Effector CD8-positive, alpha-beta T cell (primary cell): ENCODE data around the gene STRN4.

ENCODE experiments used
- DNase-seq: peaks from one replicate; lab custom pipeline; 2025; lab: John Stamatoyannopoulos, UW

Gene STRN4

GRCh38 chr19:46725036-46725820 lies 21.0 kb downstream of the STRN4 start:
- DNase-seq, result no peak

- no peak for DNase-seq
Measured at GRCh38 chr19:46724468-46724867, 21.8 kb downstream of the STRN4 start.

- DNase-seq, result no peak
Measured at GRCh38 chr19:46723471-46723870, 22.8 kb downstream of the STRN4 start.

GRCh38 chr19:46723023-46723461 lies 23.2 kb downstream of the STRN4 start:
- DNase-seq, result no peak

- DNase-seq, result no peak
Measured at GRCh38 chr19:46722421-46723022, 23.7 kb downstream of the STRN4 start.

GRCh38 chr19:46722004-46722380 lies 24.3 kb downstream of the STRN4 start:
- no peak for DNase-seq

- no peak for DNase-seq
Measured at GRCh38 chr19:46721269-46722003, 24.8 kb downstream of the STRN4 start.

- no peak for DNase-seq
Measured at GRCh38 chr19:46720503-46721239, 25.6 kb downstream of the STRN4 start.

- no peak for DNase-seq
Measured at GRCh38 chr19:46719629-46720502, 26.4 kb downstream of the STRN4 start.

GRCh38 chr19:46718934-46719622 lies 27.2 kb downstream of the STRN4 start:
- no peak for DNase-seq

GRCh38 chr19:46718157-46718933 lies 27.9 kb downstream of the STRN4 start:
- DNase-seq, result peak; percentile 31

GRCh38 chr19:46717716-46718143 lies 28.5 kb downstream of the STRN4 start:
- no peak for DNase-seq

- DNase-seq, result peak; percentile 77
Measured at GRCh38 chr19:46717034-46717715, 29.1 kb downstream of the STRN4 start, which contains the start of gene PRKD2. Gene PRKD2, minus strand, starts transcription at chr19:46717114. Its CDS starts 744 bp downstream, at chr19:46716370.

- no peak for DNase-seq
Measured at GRCh38 chr19:46716672-46717033, 29.6 kb downstream of the STRN4 start.

GRCh38 chr19:46715975-46716671 lies 30.1 kb downstream of the STRN4 start:
- DNase-seq, result no peak

GRCh38 chr19:46715620-46715974 lies 30.7 kb downstream of the STRN4 start:
- no peak for DNase-seq

GRCh38 chr19:46714444-46715106 lies 31.7 kb downstream of the STRN4 start:
- DNase-seq, result peak; percentile 69
